ENCODE measurements around the gene NDUFA12.

NDUFA12 gene

GRCh38 chr12:94982456-94982855, 21.0 kb downstream of the NDUFA12 start:
- no peak overlapping the region for H3K4me3 ChIP-seq (ENCODE audit: low read depth, low read length)

- H3K4me3 ChIP-seq (ENCODE audit: low read depth, low read length), result no peak overlapping the region
These were observed 22.9 kb downstream of the NDUFA12 start for GRCh38 chr12:94980577-94980976.

GRCh38 chr12:94979941-94980340, 23.6 kb downstream of the NDUFA12 start:
- no peak overlapping the region for H3K4me3 ChIP-seq (ENCODE audit: low read depth, low read length)

- H3K4me3 ChIP-seq (ENCODE audit: low read depth, low read length), result no peak overlapping the region
These were observed 25.6 kb downstream of the NDUFA12 start for GRCh38 chr12:94977766-94978468.

GRCh38 chr12:94973221-94973620, 30.3 kb downstream of the NDUFA12 start:
- H3K4me3 ChIP-seq (ENCODE audit: low read depth, low read length), result no peak overlapping the region

GRCh38 chr12:94972795-94973194, 30.7 kb downstream of the NDUFA12 start:
- H3K4me3 ChIP-seq (ENCODE audit: low read depth, low read length), result no peak overlapping the region

- no peak overlapping the region for H3K4me3 ChIP-seq (ENCODE audit: low read depth, low read length)
These were observed 31.6 kb downstream of the NDUFA12 start for GRCh38 chr12:94971923-94972322.

- H3K4me3 ChIP-seq (ENCODE audit: low read depth, low read length), result no peak overlapping the region
These were observed 32.9 kb downstream of the NDUFA12 start for GRCh38 chr12:94970560-94970959.

GRCh38 chr12:94969424-94969823, 34.1 kb downstream of the NDUFA12 start:
- H3K4me3 ChIP-seq (ENCODE audit: low read depth, low read length), result no peak overlapping the region

GRCh38 chr12:94965982-94966630, 37.4 kb downstream of the NDUFA12 start:
- no peak overlapping the region for H3K4me3 ChIP-seq (ENCODE audit: low read depth, low read length)

GRCh38 chr12:94963649-94964048, 39.8 kb downstream of the NDUFA12 start:
- H3K4me3 ChIP-seq (ENCODE audit: low read depth, low read length), result no peak overlapping the region

- no peak overlapping the region for H3K4me3 ChIP-seq (ENCODE audit: low read depth, low read length)
These were observed 40.8 kb downstream of the NDUFA12 start for GRCh38 chr12:94962670-94963069.

GRCh38 chr12:94961911-94962310, 41.6 kb downstream of the NDUFA12 start:
- no peak overlapping the region for H3K4me3 ChIP-seq (ENCODE audit: low read depth, low read length)

- H3K4me3 ChIP-seq (ENCODE audit: low read depth, low read length), result no peak overlapping the region
These were observed 42.2 kb downstream of the NDUFA12 start for GRCh38 chr12:94961256-94961824.

- no peak overlapping the region for H3K4me3 ChIP-seq (ENCODE audit: low read depth, low read length)
These were observed 46.5 kb downstream of the NDUFA12 start for GRCh38 chr12:94957006-94957405.

GRCh38 chr12:94954948-94955592, 48.4 kb downstream of the NDUFA12 start:
- no peak overlapping the region for H3K4me3 ChIP-seq (ENCODE audit: low read depth, low read length)

- H3K4me3 ChIP-seq (ENCODE audit: low read depth, low read length), result no peak overlapping the region
These were observed 49.3 kb downstream of the NDUFA12 start for GRCh38 chr12:94954029-94954685.

- no peak overlapping the region for H3K4me3 ChIP-seq (ENCODE audit: low read depth, low read length)
These were observed 51.2 kb downstream of the NDUFA12 start for GRCh38 chr12:94952325-94952724.

GRCh38 chr12:94951071-94951934, 52.2 kb downstream of the NDUFA12 start:
- H3K4me3 ChIP-seq (ENCODE audit: low read depth, low read length), result no peak overlapping the region

GRCh38 chr12:94948232-94948810, 55.2 kb downstream of the NDUFA12 start:
- no peak overlapping the region for H3K4me3 ChIP-seq (ENCODE audit: low read depth, low read length)

Data from iPS-11a (cell line).